SK-N-MC (cell line): ENCODE results near the gene ABHD17A.

Experiments used
- EZH2 ChIP-seq: fragments of 200-600 bp; sonication (generic); IDR thresholded peaks from one replicate; pipeline ENCODE4 v1.6.1; 2017; ENCODE audit warnings: antibody characterized with exemption
- FOXP2 ChIP-seq: optimal IDR thresholded peaks from 2 replicates; pipeline ENCODE3; 2011; ENCODE audit warnings: mild to moderate bottlenecking, moderate library complexity; ENCODE audit not compliant: insufficient read depth; ENCODE audit errors: extremely low read length, control extremely low read depth
- POLR2AphosphoS5 ChIP-seq: IDR thresholded peaks from 2 replicates; pipeline ENCODE4 v1.6.1; 2012; ENCODE audit warnings: mild to moderate bottlenecking, low read depth, low read length, borderline replicate concordance

GRCh38 chr19:1883784-1884183, 1.5 kb downstream of the ABHD17A start:
- TF ChIP-seq POLR2AphosphoS5, result no peak
- no peak for TF ChIP-seq EZH2
- TF ChIP-seq FOXP2, result no peak
